NCI-H774 (cell line): ENCODE measurements around the gene CD200R1L.

Experiments
- DNase-seq: peaks from one replicate; lab custom pipeline; 2025; lab: John Stamatoyannopoulos, UW

Gene CD200R1L

DNA sequence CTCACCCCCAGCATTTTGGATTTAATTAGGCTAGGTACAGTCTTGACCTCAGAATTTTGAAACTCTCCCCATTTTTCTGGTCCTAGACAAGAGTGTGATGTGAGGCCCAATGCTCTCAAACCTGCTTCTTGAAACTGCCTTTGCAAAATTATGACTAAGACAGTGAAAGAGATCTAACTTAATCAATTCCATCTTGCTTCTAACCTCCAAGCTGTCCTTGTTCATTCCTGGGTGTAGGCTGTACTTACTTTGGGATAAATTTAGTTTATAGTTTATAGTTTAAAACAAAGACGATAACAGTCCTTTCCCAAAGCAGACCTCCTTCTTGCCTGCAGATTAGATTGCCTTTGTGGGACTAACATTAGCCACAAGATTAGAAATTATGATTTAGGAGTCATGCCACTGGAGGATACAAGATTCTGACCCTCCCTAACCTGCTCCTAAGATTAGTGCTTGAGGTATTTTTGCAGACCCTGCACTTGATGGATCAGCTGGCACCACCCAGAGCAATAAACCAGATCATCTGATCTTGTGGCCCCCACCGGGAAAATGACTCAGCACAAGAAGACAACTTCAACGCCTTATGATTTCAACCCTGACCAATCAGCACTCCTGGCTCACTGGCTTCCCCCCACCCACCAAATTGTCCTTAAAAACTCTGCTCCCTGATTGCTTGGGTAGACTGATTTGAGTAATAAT lies 59.6 kb downstream of the CD200R1L start:
- DNase-seq = no peak

DNA sequence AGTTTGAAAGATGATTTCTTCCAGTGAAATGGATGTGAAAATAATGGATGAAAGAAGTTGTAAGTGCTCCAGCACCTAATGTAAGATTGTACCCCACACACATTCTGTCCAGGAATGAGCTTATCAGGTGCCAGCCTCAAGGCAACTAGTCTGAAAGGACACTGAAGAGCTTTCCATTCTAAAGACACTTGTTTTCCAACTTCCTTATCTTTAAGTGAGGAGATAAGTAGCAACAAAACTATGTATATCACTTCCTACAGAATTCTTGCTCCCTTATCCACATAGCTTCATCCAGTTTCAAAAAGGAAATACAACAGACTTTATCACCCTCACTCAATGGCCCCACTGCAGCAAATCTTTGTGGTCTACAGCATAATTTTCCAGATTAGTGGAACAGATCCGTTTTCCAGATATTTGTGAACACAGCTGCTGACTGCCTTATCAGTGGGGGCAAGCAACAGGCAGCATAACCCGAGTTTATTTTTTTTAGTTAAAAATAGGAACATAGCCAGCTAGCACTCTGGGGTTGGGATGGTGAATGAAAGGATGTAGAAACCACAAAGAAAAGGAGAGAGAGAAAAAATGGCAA lies 60.6 kb downstream of the CD200R1L start:
- no peak for DNase-seq

DNA sequence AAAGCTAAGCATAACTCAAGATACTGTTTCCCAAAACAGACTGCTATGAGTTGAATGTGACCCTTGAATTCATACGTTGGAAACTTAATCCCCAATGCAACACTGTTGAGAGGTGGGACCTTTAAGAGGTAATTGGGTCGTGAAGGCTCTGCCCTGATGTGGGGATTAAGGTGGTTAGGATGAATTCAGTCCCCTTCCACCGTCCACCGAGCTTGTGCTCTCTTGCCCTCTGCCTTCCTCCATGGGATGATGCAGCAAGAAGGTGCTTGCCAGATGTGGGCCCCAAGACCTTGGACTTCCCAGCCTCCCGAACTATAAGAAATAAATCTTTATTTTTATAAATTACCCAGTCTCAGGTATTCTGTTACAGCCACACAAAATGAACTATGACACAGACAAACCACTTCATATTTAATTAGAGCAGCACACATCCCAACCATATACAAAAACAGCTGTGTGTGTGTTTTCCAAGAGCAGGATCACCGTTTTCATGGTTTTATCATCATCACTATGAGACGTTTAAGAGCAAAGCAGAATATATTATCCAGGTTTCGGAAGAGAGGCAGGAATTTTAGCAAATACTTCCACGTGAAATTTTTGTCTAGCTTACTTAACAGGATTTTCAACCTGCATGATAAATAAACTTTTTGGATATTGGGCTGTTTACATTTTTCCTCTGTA lies 61.2 kb downstream of the CD200R1L start:
- no peak for DNase-seq

DNA sequence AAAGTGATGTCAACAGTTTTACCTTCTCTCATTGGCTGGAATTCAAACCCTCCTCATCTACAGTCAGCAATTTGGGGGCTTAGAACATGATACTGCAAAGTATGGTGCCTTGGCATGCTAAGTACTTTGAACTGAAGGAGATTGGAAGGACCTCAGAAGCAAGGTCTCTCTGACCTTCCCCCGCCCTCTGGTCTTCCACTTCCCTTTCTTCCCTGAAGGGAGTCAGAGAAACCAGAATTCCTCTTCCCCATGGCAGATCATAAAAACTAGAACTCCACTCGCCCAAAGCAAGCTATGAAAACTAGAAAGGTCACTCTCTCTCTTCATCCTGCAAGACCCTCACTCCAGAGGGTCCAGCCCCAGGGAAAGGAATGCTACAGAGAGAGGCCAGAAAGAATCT lies 64.2 kb downstream of the CD200R1L start:
- DNase-seq = no peak

DNA sequence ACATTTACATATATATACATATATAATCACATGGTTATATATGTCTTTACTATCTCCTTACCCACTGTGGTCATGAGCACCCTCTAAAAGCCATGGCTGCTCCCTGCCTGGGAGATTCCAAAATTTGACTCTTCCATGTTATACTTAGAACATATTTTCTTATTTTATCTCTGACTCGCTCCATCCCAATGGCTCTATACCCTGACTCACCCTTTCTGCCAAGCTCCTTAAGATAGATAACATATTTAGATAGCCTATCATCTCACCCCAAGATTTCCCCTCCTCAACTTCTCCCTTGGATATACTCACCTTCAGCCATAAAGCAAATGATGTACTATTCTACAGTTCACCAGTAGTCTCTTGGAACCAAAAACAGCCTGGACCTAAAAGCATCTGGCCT lies 65.1 kb downstream of the CD200R1L start:
- no peak for DNase-seq

DNA sequence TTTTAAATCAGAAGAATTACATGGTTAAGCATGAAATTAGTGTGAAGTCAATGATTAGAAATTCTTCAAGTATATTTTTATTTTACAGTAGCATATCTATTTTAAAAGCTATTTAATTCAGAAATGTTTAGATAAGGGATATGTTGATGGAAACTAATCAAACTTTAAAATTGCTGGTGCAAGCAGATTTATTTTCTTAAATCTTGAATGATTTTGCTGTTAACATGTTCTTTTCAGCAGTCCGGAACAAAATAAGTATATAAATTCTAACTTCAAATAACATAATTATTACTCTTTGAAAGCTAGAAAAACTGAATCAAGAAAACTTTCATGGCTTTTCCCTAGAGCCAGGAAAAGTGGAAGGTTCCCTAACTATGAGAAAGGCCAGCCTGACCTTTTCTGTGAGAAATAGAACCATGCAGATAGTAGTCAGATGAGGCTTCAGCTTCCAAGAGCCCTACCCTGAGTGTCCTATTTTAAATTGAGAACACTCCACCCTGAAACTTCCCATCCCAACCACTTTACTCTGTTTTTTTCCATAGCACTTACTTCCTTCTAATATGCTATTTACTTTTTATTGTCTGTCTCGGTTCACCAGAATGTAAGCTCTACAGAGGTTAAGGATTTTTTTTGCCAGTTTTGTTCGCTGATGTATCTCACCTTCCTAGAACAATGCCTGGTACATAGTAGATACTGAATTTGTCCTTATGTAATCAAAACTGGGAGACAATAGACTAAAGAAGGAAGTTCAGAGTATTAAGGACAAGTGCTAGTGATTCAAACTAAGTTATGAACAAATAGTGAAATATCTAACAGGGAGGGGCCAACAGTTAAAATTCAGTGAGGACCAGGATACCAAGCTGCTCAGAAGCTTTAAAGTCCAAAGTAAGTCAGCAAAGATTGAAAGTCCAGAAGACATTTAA lies 66.8 kb downstream of the CD200R1L start:
- DNase-seq = no peak

DNA sequence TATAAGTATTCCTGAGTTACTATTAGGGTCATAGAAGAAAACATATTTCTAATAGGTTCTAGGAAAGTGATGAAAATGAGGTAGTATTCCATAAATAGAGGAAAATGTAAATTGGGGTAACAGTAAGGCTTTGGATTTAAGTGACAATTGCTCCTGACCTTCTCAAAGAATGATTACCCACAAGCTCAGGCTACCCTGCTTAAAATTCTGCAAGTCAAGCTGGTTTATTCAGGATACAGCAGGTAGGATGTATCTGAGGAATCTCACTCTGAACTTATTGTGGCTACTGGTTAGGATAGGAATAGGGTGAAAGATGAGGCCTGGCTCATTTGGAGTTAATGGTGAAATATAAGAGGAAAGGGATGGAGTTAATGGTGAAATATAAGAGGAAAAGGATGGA lies 67.7 kb downstream of the CD200R1L start:
- DNase-seq = no peak

DNA sequence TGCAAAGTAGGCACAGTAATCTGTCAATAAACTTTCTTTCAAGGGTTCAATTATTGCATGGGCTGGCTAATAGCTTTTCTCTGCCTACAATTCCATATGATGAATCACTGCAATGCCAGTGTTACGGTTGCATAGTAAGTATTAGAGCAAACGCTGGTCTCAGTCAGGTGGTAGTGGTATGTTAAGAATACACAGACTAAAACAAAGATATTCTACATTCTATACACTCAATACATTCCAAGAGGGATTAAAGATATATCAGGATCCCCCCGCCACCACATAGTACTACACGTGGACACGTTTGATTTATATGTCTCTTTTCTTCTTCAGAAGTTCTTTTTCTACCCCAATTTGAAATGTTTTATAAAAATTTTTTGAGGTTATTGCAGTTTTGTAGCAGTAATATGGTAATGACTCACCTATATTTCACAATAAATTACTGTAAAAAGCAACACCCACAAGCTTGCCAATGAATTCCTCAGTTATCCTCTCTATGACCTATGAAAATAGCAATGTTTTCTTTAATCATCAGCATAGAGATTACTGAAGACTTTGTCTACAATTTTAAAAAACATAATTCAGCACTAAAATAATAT lies 68.2 kb downstream of the CD200R1L start:
- DNase-seq = no peak

DNA sequence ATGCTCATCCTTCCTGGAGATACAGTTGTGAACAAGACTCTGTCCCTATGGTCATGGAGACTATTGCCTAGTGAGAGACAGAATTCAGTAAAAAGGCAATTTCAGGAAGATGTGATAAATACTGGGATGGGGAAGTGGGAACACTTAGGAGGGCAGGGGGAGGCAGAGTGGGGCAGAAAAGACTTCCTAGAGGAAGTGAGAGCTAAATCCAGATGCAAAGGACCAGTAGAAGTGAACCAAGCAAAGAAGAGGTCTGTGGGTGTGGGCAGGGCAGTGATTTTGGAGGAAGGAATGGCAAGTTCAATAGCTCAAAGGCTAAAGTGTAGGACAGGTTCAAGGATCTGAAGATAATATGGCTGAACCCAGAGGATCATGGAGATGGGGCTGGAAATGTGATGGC lies 68.9 kb downstream of the CD200R1L start:
- DNase-seq = no peak

DNA sequence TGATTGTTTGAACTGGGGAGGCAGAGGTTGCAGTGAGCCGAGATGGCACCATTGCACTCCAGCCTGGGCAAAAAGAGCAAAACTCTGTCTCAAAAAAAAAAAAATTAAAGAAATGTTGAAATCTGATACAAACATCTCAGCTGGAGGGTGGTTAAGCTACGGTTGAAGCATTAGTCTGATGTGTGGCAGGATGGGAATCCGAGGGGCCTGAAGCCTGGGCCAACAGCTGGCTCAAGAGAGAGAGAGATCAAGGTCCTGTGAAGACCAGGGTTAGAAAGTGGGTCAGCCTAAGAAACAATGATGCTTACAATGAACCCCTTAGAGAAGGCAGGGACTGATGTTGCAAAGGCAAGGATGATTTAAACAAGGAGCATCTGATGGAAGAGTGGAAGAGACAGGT lies 69.8 kb downstream of the CD200R1L start:
- DNase-seq = no peak

DNA sequence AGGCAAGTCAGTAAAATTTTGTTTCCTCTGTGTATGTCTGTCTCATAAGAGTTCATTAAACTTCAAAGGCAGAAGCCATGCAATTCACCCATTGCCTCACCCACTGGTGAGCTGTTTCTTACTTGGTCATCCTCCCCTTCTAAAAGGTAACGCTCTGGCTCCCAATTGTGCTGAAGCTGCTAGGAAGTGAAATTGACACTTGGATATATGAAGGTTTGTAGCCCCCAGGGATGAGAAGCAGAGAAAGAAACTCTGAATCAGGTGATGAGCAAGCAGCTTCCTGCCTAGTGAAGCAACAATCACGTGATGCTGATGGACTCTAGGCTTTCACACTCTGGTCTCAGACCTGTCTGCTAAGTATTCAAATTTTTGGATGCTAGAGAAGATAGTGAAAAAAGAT lies 70.7 kb downstream of the CD200R1L start:
- DNase-seq = no peak

DNA sequence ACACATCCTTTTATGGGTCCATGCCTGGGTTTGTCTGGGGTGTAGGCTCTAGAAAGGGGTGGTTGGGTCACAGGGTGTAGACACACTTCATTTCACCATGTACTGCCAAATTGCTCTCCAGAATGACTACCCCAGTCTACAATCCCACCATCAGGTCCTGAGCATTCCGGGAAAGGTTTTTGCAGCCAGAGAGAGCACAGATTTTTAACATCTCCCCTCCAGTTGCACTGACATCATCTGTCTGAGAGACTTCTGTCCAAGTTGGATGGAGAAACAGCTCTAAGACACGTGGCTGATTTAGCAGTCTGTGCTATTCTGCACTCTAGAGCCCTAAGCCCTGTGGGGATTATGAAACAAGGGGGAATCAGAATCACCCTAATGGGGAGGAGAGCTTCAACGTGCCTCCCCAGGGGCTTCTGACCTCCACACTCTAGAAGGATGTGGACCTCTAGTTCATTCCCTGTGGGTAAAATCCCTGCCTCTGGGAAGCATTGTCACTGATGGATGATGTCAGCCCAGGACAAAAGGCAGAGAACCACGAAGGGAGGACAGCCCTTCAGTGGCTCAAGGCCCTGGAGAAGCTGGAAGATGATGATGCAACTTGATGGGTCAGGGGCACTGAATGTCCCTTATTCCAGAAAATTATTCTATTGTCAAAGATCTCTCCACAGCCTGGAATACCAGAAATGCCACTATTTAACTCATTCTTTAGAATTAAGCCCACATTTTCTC lies 71.5 kb downstream of the CD200R1L start:
- DNase-seq = no peak

DNA sequence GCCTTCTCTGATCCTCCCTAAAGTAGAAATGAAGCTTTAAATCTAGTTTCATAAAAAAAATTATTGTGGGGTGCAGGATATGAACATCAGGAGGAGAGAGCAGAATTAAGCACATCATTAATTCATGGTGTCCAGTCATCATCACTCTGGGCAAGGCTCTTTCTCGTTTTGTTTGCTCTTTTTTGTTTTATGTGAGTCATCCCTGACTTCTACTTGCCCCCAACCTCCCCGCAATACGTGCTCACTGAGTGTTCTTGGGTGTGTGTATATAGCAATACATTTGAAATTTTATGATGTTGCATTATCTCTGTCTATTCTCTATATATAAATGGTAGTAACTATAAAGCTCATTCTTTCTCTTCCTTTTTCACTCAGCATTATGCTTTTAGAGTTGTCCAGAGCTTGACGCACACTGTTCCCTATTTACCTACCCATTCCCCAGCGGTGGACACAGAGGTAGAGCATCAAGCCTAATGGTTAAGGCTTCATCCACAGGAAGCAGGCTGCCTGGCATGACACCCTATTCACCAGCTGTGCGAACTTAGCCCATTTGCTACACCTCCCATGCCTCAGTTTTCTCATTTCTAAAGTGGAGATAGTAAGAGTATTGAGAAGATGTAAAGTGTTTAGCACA lies 72.3 kb downstream of the CD200R1L start:
- DNase-seq = no peak

DNA sequence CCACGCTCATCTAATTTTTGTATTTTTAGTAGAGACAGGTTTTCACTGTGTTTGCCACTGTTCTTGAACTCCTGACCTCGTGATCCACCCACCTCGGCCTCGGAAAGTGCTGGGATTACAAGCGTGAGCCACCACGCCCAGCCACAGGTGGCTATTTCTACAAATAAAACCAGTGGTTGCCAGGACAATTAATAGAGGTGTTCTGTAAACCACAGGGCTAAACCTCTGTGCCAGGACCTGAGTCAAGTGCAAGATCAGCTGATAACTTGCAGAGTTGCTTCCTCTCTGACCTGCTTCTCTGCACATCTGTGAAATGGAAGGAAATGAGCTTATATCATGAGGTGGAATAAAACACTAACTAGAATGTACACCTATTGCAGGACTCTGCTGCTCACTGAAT lies 72.8 kb downstream of the CD200R1L start:
- peak; percentile 60 for DNase-seq

DNA sequence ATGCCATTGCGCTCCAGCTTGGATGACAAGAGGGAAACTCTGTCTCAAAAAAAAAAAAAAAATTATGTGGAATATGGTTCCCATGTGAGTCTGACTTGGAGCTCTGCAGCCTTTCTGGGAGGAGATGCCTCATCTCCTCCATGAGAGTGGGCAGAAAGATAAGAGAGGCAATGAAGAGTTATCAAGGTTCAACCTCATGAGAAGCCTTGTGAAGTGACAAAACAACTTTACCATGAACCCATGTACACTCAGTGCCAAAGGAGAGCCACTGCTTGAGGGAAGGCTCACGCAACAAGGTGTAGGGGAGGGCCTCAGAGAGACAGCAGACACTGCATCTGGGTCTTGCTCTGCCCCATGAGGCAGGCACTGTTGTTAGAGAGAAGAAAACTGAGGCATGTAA lies 75.7 kb downstream of the CD200R1L start:
- DNase-seq = no peak

DNA sequence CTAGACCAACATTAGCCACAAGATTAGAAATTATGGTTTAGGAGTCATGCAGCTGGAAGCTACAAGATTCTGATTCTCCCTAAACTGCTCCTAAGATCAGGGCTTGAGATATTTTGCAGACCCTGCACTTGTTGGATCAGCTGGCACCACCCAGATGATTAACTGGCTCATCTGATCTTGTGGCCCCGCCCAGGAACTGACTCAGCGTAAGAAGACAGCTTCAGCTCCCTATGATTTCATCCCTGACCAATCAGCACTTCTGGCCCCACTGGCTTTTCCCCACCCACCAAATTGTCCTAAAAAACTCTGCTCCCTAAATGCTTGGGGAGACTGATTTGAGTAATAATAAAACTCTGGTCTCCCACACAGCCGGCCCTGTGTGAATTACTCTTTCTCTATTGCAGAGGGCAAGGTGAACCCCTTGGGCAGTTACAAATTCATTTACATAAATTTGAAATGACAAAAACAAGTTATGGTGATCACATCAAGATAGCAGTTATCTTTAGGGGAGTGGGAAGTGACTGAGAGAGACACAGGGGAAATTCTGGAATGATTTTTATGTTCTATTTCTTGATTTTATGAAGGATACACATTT lies 76.5 kb downstream of the CD200R1L start:
- no peak for DNase-seq

DNA sequence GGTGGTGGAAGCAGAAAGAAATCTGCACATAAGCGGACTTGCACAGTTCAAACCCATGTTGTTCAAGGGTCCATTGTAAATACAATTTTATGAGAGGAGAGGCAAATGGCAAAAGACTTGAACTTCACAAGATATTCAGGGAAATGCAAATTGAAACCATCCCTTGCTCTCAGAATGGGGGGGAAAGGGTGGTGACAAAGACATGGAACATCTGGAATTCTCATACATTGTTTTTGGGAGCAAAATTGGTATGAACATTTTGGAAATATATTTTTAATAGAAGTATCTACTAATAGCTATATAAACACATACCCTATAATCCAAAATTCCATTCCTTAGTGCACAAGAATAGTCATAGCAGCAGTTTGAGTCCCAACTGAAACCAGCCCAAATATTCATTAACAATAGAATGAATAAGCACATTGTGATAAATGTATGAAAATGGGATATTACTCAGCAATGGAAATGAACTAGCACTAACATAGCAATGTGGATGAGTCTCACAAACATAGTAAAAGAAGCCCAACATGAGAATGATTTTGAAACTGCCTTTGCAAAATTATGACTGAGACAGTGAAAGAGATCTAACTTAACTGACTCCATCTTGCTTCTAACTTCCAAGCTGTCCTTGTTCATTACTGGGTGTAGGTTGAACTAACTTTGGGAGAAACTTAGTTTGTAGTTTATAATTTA lies 77.2 kb downstream of the CD200R1L start:
- DNase-seq = no peak

DNA sequence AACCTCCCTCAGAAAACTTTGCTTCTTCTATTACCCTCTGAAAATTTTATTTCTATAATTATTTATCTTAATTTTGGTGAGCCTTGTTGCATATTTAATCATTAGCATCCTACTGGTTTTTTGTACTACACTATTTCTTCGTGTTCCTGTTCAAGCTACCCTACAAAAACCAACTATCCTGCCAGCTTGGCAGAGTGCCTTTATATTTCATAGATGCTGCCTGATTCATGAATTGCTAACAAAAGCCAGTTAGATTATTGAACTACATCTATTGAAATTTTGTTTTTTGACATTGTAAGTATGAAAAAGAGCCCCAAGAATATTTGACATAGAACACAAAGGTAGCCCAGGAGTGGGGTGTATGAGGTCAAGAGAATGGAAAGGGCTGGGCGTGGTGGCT lies 78.9 kb downstream of the CD200R1L start:
- no peak for DNase-seq

DNA sequence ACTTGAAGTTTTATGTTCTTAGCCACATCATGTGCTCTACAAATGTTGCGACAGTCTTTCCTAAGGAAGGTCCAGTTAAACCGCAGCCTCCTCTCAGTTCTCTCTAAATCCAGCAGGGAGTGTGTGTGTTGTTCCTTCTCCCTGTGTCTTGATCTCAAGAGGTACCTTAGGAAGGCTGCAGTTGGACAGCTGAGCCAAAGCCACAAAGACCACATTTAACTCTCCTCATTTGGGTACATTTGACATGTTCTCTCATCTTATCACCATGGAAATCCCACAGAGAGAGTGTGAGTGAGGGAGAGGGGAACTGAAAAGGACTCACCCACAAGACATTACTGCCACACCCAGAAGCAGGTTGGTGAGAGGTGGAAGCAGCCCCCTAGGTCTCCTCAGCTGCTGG lies 79.5 kb downstream of the CD200R1L start:
- DNase-seq = no peak
